Astrocyte (in vitro differentiated cells and primary cell): ENCODE measurements around the gene ATP9A. TPM values are rescaled to one million over a fixed set of nuclear protein-coding genes. Genes with fewer than 3 reads are reported as not detected.
A peak's percentile ranks its signal among the peaks of the same experiment; 100 is the strongest.

ENCODE experiments used
- DNase-seq: peaks from one replicate; pipeline ENCODE4 v3.0.0-alpha.2; 2010; ENCODE audit warnings: low read depth
- FAIRE-seq: peaks from 2 replicates; lab custom pipeline; 2011; peaks lifted over from hg19 to GRCh38; lab: Jason Lieb, UNC
- H2AFZ ChIP-seq: 2 replicates; pipeline ENCODE4 v1.6.0; 2012; ENCODE audit warnings: low read depth, low read length, inconsistent platforms
- H3K27ac ChIP-seq: 2 replicates; pipeline ENCODE4 v1.5.1; 2011; ENCODE audit warnings: low read depth, low read length, inconsistent platforms
- H3K27me3 ChIP-seq: 2 replicates; pipeline ENCODE4 v1.6.0; 2011; ENCODE audit warnings: low read length, inconsistent platforms; ENCODE audit not compliant: insufficient read depth
- H3K36me3 ChIP-seq: 2 replicates; pipeline ENCODE4 v1.5.1; 2011; ENCODE audit warnings: low read length, inconsistent platforms; ENCODE audit not compliant: insufficient read depth
- H3K4me1 ChIP-seq: 2 replicates; pipeline ENCODE4 v1.5.1; 2011; ENCODE audit warnings: low read length, inconsistent platforms; ENCODE audit not compliant: insufficient read depth
- H3K4me2 ChIP-seq: 2 replicates; pipeline ENCODE4 v1.6.0; 2012; ENCODE audit warnings: low read length, inconsistent platforms
- H3K4me3 ChIP-seq: 2 replicates; pipeline ENCODE4 v1.5.1; 2011; ENCODE audit warnings: low read depth, mild to moderate bottlenecking, low read length, inconsistent platforms; ENCODE audit not compliant: insufficient read depth
- H3K79me2 ChIP-seq: 2 replicates; pipeline ENCODE4 v1.6.0; 2012; ENCODE audit warnings: mild to moderate bottlenecking, low read length, inconsistent platforms; ENCODE audit not compliant: insufficient read depth
- H3K9ac ChIP-seq: 2 replicates; pipeline ENCODE4 v1.6.0; 2012; ENCODE audit warnings: mild to moderate bottlenecking, low read length, inconsistent platforms
- H3K9me3 ChIP-seq: 2 replicates; pipeline ENCODE4 v1.5.1; 2012; ENCODE audit warnings: low read depth, mild to moderate bottlenecking, low read length, inconsistent platforms; ENCODE audit not compliant: insufficient read depth
- H4K20me1 ChIP-seq: 2 replicates; pipeline ENCODE4 v1.6.0; 2012; ENCODE audit warnings: low read length, inconsistent platforms; ENCODE audit not compliant: insufficient read depth
- H3K27ac Mint-ChIP-seq: one replicate; pipeline ENCODE4 v1.8.0; 2021; ENCODE audit warnings: mild to moderate bottlenecking, mixed read lengths; ENCODE audit not compliant: unreplicated experiment
- H3K27me3 Mint-ChIP-seq: one replicate; pipeline ENCODE4 v1.8.0; 2021; ENCODE audit warnings: low read depth, mixed read lengths; ENCODE audit not compliant: unreplicated experiment
- H3K36me3 Mint-ChIP-seq: one replicate; pipeline ENCODE4 v1.8.0; 2021; ENCODE audit warnings: low read depth, mixed read lengths; ENCODE audit not compliant: unreplicated experiment
- H3K4me1 Mint-ChIP-seq: one replicate; pipeline ENCODE4 v1.8.0; 2021; ENCODE audit warnings: low read depth, mixed read lengths; ENCODE audit not compliant: unreplicated experiment
- H3K4me3 Mint-ChIP-seq: one replicate; pipeline ENCODE4 v1.8.0; 2021; ENCODE audit warnings: mild to moderate bottlenecking, moderate library complexity, mixed read lengths; ENCODE audit not compliant: unreplicated experiment
- H3K9me3 Mint-ChIP-seq: one replicate; pipeline ENCODE4 v1.8.0; 2021; ENCODE audit warnings: mild to moderate bottlenecking, mixed read lengths; ENCODE audit not compliant: unreplicated experiment
- CTCF ChIP-seq: IDR thresholded peaks from 2 replicates; pipeline ENCODE4 v1.5.1; 2011; ENCODE audit warnings: low read depth, mild to moderate bottlenecking, inconsistent platforms, low read length, moderate library complexity; ENCODE audit not compliant: insufficient read depth
- EZH2 ChIP-seq: IDR thresholded peaks from 2 replicates; pipeline ENCODE4 v1.6.1; 2012; ENCODE audit warnings: mild to moderate bottlenecking, low read length, inconsistent platforms; ENCODE audit not compliant: insufficient read depth
- total RNA-seq: library from RNA; stranded (reverse); gene quantifications from 2 replicates; pipeline ENCODE4 v1.2.1, GENCODE V29; 2021

ATP9A gene
- total RNA-seq, 1 donor from 2014 or later = 12.9 TPM

- no peak for TF ChIP-seq CTCF
- TF ChIP-seq EZH2 = no peak
- H3K27ac Mint-ChIP-seq = peak overlapping the region; percentile 96
- H3K79me2 ChIP-seq = peaks cover 16% of the 10 kb centered on the region
- H3K27me3 Mint-ChIP-seq = peaks cover 3% of the 10 kb centered on the region
- peaks cover 25% of the 10 kb centered on the region for H4K20me1 ChIP-seq
- H3K27ac ChIP-seq = peak overlapping the region; percentile 98
- no peaks in the 10 kb centered on the region for H3K36me3 ChIP-seq
- H3K9me3 Mint-ChIP-seq = peaks cover 3% of the 10 kb centered on the region
- no peak overlapping the region for H2AFZ ChIP-seq
- H3K36me3 Mint-ChIP-seq = no peaks in the 10 kb centered on the region
- H3K4me3 Mint-ChIP-seq = peak overlapping the region; percentile 85
- H3K4me1 Mint-ChIP-seq = peaks cover 29% of the 10 kb centered on the region
- peaks cover 27% of the 10 kb centered on the region for H3K4me1 ChIP-seq
- peak; percentile 87 for DNase-seq
- no peaks in the 10 kb centered on the region for H3K9me3 ChIP-seq
- peak overlapping the region; percentile 99 for H3K9ac ChIP-seq
- no peaks in the 10 kb centered on the region for H3K27me3 ChIP-seq
- FAIRE-seq = no peak
- peak overlapping the region; percentile 84 for H3K4me3 ChIP-seq
- H3K4me2 ChIP-seq = peak overlapping the region; percentile 99
Measured at GRCh38 chr20:51563486-51564332, 204.5 kb downstream of the ATP9A start.

- H3K4me1 Mint-ChIP-seq = peaks cover 29% of the 10 kb centered on the region
- peak overlapping the region; percentile 99 for H3K4me2 ChIP-seq
- peak overlapping the region; percentile 99 for H3K9ac ChIP-seq
- H3K27me3 Mint-ChIP-seq = peaks cover 3% of the 10 kb centered on the region
- peak overlapping the region; percentile 85 for H3K4me3 Mint-ChIP-seq
- no peaks in the 10 kb centered on the region for H3K9me3 Mint-ChIP-seq
- DNase-seq = no peak
- peak overlapping the region; percentile 96 for H3K27ac Mint-ChIP-seq
- H3K4me1 ChIP-seq = peaks cover 27% of the 10 kb centered on the region
- H2AFZ ChIP-seq = no peak overlapping the region
- no peaks in the 10 kb centered on the region for H3K36me3 Mint-ChIP-seq
- no peak for FAIRE-seq
- peak overlapping the region; percentile 98 for H3K27ac ChIP-seq
- no peaks in the 10 kb centered on the region for H3K27me3 ChIP-seq
- H3K9me3 ChIP-seq = no peaks in the 10 kb centered on the region
- peaks cover 16% of the 10 kb centered on the region for H3K79me2 ChIP-seq
- H3K4me3 ChIP-seq = peak overlapping the region; percentile 84
- H4K20me1 ChIP-seq = peaks cover 25% of the 10 kb centered on the region
- TF ChIP-seq CTCF (no peak), EZH2 (no peak)
- no peaks in the 10 kb centered on the region for H3K36me3 ChIP-seq
Measured at GRCh38 chr20:51563174-51563485, 205.1 kb downstream of the ATP9A start.
